Neural crest cell (in vitro differentiated cells): ENCODE measurements around the gene GASK1B. TPM values are rescaled to one million over a fixed set of nuclear protein-coding genes. Genes with fewer than 3 reads are reported as not detected.
A peak's percentile ranks its signal among the peaks of the same experiment; 100 is the strongest.

Experiments
- DNase-seq: peaks from one replicate; pipeline ENCODE4 v3.0.0; 2021; ENCODE audit warnings: low read depth, mixed read lengths, low spot score
- H3K27ac Mint-ChIP-seq: one replicate; pipeline ENCODE4 v1.8.0; 2021; ENCODE audit warnings: mild to moderate bottlenecking, mixed read lengths; ENCODE audit not compliant: unreplicated experiment
- H3K27me3 Mint-ChIP-seq: 2 replicates; pipeline ENCODE4 v1.8.0; 2021; ENCODE audit warnings: low read depth, mild to moderate bottlenecking, mixed read lengths
- H3K36me3 Mint-ChIP-seq: 2 replicates; pipeline ENCODE4 v1.8.0; 2021; ENCODE audit warnings: low read depth, mild to moderate bottlenecking, mixed read lengths
- H3K4me1 Mint-ChIP-seq: 2 replicates; pipeline ENCODE4 v1.8.0; 2021; ENCODE audit warnings: mixed read lengths
- H3K4me3 Mint-ChIP-seq: one replicate; pipeline ENCODE4 v1.8.0; 2021; ENCODE audit warnings: mild to moderate bottlenecking, mixed read lengths
- H3K9me3 Mint-ChIP-seq: 2 replicates; pipeline ENCODE4 v1.8.0; 2021; ENCODE audit warnings: mixed read lengths
- total RNA-seq: library from RNA; stranded (reverse); gene quantifications from 2 replicates; pipeline ENCODE4 v1.2.1, GENCODE V29; 2021
- TF ChIP-seq, protein P1 (sequence below): fragments of 200-600 bp; sonication (generic); conservative IDR thresholded peaks from 2 replicates; pipeline ENCODE4 v1.5.0; 2021; ENCODE audit warnings: antibody characterized with exemption, mild to moderate bottlenecking

The GASK1B gene
- total RNA-seq, 1 donor from 2014 or later, result 8.8 TPM

DNA sequence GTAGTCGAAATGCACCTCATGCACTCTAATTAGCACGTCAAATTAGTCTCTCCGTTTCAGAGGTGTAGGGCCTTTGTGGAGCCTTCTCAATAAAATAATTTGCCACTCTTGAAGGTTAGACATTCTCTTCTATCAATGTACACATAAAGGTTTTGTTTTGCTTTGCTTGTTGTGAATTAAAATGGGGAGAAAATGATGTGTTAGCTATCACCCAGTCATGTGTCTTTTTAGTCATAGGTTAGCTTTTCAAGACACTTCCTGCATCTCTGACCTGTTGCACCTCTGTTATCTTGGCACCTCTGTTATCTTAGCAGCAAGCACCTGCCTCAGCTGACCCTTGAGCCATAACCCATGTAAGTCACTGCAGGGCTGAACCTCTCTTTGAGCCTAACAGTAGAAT lies 38.4 kb upstream of the GASK1B start:
- TF ChIP-seq, protein P1, sequence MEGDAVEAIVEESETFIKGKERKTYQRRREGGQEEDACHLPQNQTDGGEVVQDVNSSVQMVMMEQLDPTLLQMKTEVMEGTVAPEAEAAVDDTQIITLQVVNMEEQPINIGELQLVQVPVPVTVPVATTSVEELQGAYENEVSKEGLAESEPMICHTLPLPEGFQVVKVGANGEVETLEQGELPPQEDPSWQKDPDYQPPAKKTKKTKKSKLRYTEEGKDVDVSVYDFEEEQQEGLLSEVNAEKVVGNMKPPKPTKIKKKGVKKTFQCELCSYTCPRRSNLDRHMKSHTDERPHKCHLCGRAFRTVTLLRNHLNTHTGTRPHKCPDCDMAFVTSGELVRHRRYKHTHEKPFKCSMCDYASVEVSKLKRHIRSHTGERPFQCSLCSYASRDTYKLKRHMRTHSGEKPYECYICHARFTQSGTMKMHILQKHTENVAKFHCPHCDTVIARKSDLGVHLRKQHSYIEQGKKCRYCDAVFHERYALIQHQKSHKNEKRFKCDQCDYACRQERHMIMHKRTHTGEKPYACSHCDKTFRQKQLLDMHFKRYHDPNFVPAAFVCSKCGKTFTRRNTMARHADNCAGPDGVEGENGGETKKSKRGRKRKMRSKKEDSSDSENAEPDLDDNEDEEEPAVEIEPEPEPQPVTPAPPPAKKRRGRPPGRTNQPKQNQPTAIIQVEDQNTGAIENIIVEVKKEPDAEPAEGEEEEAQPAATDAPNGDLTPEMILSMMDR, result no peak
- H3K27me3 Mint-ChIP-seq, result no peaks in the 10 kb centered on the region
- H3K27ac Mint-ChIP-seq, result no peak overlapping the region
- peak overlapping the region; percentile 72 for H3K4me3 Mint-ChIP-seq
- peaks cover 15% of the 10 kb centered on the region for H3K4me1 Mint-ChIP-seq
- no peaks in the 10 kb centered on the region for H3K9me3 Mint-ChIP-seq
- DNase-seq, result no peak
- H3K36me3 Mint-ChIP-seq, result no peaks in the 10 kb centered on the region

DNA sequence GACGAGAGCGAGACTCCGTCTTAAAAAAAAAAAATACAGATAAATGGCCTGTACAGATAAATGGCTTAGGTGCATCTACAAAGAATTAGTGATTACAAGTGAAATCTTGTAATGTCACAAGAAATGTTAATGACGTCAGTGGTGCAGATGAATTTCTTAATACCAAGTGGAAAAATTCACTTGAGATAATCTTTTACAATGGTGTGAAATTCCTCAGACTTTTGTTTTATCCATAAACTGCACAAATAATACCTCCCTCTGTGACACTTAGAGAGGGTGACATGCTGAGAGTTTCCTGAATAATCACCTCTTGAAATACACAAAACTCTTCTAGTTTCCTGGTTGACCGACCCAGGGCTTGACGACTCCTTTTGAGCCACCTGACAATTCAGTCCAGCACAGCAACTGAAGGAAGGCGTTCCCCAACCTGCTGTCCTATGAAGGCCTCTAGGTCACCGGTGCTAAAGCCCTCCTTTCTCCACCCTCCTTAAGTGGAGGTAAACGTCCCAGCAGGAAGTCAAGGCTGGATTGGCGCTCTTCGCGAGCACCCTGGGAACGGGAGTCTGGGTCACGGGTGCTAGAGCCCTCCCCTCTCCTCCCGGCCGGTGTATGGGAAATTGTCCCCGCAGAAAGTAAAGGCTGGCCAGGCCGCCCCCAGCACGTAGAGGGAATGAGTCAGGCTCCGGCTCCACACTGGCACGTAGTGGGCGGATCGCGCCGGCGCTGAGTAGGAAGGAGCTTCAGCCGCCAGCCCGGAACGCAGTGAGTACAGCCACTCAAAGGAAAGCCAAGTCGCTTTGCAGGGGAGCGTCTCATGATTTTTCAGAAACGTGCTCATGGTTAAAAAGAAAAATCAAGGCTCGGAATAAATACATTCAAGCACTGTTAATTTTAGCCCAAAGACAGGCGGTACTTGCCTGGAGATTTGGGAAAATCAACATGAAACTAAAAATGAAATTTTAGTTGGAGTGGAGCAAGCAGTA lies 37.3 kb upstream of the GASK1B start, which contains the start of gene TMEM144:
TMEM144 (plus strand) TSS at position 662 of the 983 bp plus-strand sequence. CDS start 2,182 bp downstream, outside the sequence.
- Mint-ChIP-seq H3K4me1 (peaks cover 15% of the 10 kb centered on the region), H3K36me3 (no peaks in the 10 kb centered on the region), H3K9me3 (no peaks in the 10 kb centered on the region), H3K27ac (peak within 1 kb of the TSS; percentile 61), H3K4me3 (peak within 1 kb of the TSS; percentile 87), H3K27me3 (no peaks in the 10 kb centered on the region)
- TF ChIP-seq, protein P1, result no peak
- peak; percentile 57 for DNase-seq

DNA sequence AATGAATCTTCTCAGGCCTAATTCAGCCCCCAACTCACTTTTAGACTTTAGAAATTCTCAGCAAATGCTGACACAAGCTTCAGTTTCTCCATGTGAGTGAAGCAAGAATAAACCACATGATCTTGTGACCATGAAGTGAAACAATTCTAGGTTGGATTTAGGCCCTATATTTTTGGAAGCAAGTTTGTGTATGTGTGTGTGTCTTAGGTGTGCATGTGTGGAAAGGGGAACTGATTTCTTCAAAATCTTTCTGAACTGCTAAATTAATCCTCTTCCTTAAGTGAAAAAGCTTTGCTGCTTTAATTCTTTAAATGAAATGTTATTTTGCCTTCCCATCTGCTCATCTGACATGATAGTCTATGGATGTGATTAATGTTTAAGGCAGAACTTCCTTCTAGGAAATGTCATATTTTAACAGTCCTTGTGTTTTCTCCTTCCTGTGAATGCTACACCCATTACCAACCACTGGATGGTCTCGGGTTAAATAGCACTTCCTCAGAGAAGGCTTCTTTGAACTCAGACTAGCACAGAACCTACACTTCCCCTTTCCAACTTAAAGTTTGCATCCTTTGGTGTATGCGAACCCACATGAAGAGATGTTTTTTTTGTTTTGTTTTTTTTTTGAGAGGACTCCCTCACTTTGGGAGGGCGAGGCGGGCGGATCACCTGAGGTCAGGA lies 36.3 kb upstream of the GASK1B start:
- H3K4me3 Mint-ChIP-seq, result peak overlapping the region; percentile 8
- no peaks in the 10 kb centered on the region for H3K36me3 Mint-ChIP-seq
- DNase-seq, result no peak
- TF ChIP-seq, protein P1, result no peak
- H3K27ac Mint-ChIP-seq, result no peak overlapping the region
- H3K27me3 Mint-ChIP-seq, result no peaks in the 10 kb centered on the region
- no peaks in the 10 kb centered on the region for H3K9me3 Mint-ChIP-seq
- H3K4me1 Mint-ChIP-seq, result peaks cover 15% of the 10 kb centered on the region

DNA sequence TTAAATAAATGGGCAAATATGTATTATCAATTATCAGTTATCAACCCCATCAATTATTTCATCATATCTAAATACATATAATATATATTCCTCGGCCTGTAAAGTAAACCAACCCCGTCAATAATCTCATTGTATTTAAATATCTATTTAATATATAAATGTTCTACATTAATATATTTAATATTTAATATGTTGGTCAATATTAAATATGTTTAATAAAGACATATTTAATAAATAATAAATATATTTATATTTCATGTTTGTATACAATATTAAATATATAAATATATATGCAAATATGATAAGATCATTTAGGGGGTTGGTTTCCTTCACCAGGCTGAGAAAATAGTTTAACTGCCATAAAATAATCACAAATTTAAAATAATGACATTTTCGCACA lies 31.1 kb upstream of the GASK1B start:
- Mint-ChIP-seq H3K4me1 (peaks cover 8% of the 10 kb centered on the region), H3K9me3 (no peaks in the 10 kb centered on the region), H3K4me3 (no peak overlapping the region), H3K27ac (no peak overlapping the region), H3K27me3 (no peaks in the 10 kb centered on the region), H3K36me3 (no peaks in the 10 kb centered on the region)
- no peak for DNase-seq
- TF ChIP-seq, protein P1, result no peak

DNA sequence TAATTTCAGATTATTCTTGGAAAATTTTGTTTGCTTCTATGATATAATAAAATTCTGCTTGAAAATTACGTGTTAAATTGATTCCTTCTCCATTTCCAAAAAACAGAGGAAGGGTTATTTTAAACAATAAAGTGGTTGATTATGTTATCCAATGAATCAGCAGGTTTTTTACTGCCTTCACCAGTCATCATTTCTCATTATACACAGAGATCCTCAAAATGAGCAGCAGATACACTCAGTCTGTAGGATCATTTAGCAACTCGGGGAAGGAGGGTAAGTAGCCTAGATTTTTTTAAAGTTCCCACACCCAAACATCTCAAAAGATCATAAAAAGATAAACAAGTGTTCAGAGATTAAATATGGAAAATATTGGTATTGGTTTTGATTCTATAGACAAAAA lies 30.6 kb upstream of the GASK1B start:
- TF ChIP-seq, protein P1, result no peak
- no peaks in the 10 kb centered on the region for H3K36me3 Mint-ChIP-seq
- no peaks in the 10 kb centered on the region for H3K9me3 Mint-ChIP-seq
- H3K27ac Mint-ChIP-seq, result no peak overlapping the region
- H3K4me3 Mint-ChIP-seq, result no peak overlapping the region
- H3K4me1 Mint-ChIP-seq, result peaks cover 8% of the 10 kb centered on the region
- no peak for DNase-seq
- no peaks in the 10 kb centered on the region for H3K27me3 Mint-ChIP-seq
